Activated CD8-positive, alpha-beta T cell treated with anti-CD3 and anti-CD28 coated beads for 36 hours (primary cell): ENCODE results near the gene KRT86. TPM values are rescaled to one million over a fixed set of nuclear protein-coding genes. Genes with fewer than 3 reads are reported as not detected.

Experiments used
- ATAC-seq: fragments of 200-7000 bp; cut with Tn5 transposase; one replicate; pipeline ENCODE4 v1.10.0; 2021; ENCODE audit warnings: mild to moderate bottlenecking, moderate library complexity
- CTCF ChIA-PET: fragments of 350-600 bp; sonication (Branson Sonifier 250); formaldehyde crosslinking; loops from one replicate; lab custom pipeline; 2021; ENCODE audit warnings: antibody characterized with exemption; lab: Charles Lee
- POLR2A ChIA-PET: fragments of 350-600 bp; sonication (Branson Sonifier 250); formaldehyde crosslinking; loops from one replicate; lab custom pipeline; 2021; ENCODE audit warnings: antibody characterized with exemption; lab: Charles Lee
- DNase-seq: peaks from one replicate; pipeline ENCODE4 v3.0.0-alpha.2; 2020
- H3K27ac Mint-ChIP-seq: one replicate; pipeline ENCODE4 v1.8.0; 2021; ENCODE audit warnings: mild to moderate bottlenecking, mixed read lengths
- H3K27me3 Mint-ChIP-seq: one replicate; pipeline ENCODE4 v1.8.0; 2021; ENCODE audit warnings: mixed read lengths
- H3K36me3 Mint-ChIP-seq: one replicate; pipeline ENCODE4 v1.8.0; 2021; ENCODE audit warnings: low read depth, mixed read lengths
- H3K4me1 Mint-ChIP-seq: one replicate; pipeline ENCODE4 v1.8.0; 2021; ENCODE audit warnings: low read depth, mixed read lengths
- H3K4me3 Mint-ChIP-seq: one replicate; pipeline ENCODE4 v1.8.0; 2021; ENCODE audit warnings: mild to moderate bottlenecking, moderate library complexity, mixed read lengths
- H3K9me3 Mint-ChIP-seq: one replicate; pipeline ENCODE4 v1.8.0; 2021; ENCODE audit warnings: mixed read lengths
- CTCF ChIP-seq: fragments of 200-600 bp; IDR thresholded peaks from one replicate; pipeline ENCODE4 v1.8.0; 2022; ENCODE audit warnings: antibody characterized with exemption, mild to moderate bottlenecking
- intact Hi-C: fragments of 100-400 bp; cut with micrococcal nuclease; formaldehyde crosslinking; loops from one replicate; pipeline ENCODE4 v1.10.0; 2022
- total RNA-seq, 2 experiments: library from RNA; stranded (reverse); gene quantifications; one replicate each; pipeline ENCODE4 v1.2.3, GENCODE V29; 2021

Gene KRT86
- total RNA-seq, 2 experiments from 2014 or later, result not detected

GRCh38 chr12:52243259-52243855 is 31.1 kb upstream of the KRT86 start:
- peak overlapping the region; percentile 90 for H3K27ac Mint-ChIP-seq
- no peak for ATAC-seq

GRCh38 chr12:52243856-52244614 is 30.4 kb upstream of the KRT86 start:
- Mint-ChIP-seq H3K4me3 (peak overlapping the region; percentile 62), H3K27me3 (peaks cover 5% of the 10 kb centered on the region), H3K36me3 (no peaks in the 10 kb centered on the region), H3K27ac (peak overlapping the region; percentile 90), H3K4me1 (peaks cover 23% of the 10 kb centered on the region), H3K9me3 (no peaks in the 10 kb centered on the region)
- CTCF ChIA-PET, result interaction anchor here (0.8 to 2.2 kb wide), 7 partner anchors 20 to 88 kb away, joined by 3 to 9 read pairs (median 3); no protein-coding TSS in a partner anchor
- ATAC-seq (peak; percentile 98), DNase-seq (peak; percentile 91)
- no peak for TF ChIP-seq CTCF
- intact Hi-C loops, result no loop called here
- POLR2A ChIA-PET, result interaction anchor here (0.6 to 0.8 kb wide), 2 partner anchors 22 to 185 kb away, joined by 3 to 4 read pairs; no protein-coding TSS in a partner anchor

More at GRCh38 chr12:52243259-52243855, 31.1 kb upstream of the KRT86 start:
- ChIA-PET CTCF (interaction anchor here (0.8 to 1.8 kb wide), 5 partner anchors 19 to 87 kb away, joined by 3 to 8 read pairs (median 3); no protein-coding TSS in a partner anchor), POLR2A (interaction anchor here (0.6 to 0.8 kb wide), 2 partner anchors 8 to 22 kb away, joined by 3 to 4 read pairs; no protein-coding TSS in a partner anchor)
- H3K36me3 Mint-ChIP-seq, result no peaks in the 10 kb centered on the region
- H3K4me3 Mint-ChIP-seq, result no peak overlapping the region
- intact Hi-C loops, result no loop called here
- no peak for TF ChIP-seq CTCF
- H3K4me1 Mint-ChIP-seq, result peaks cover 23% of the 10 kb centered on the region
- DNase-seq, result no peak
- H3K9me3 Mint-ChIP-seq, result no peaks in the 10 kb centered on the region
- H3K27me3 Mint-ChIP-seq, result peaks cover 2% of the 10 kb centered on the region

GRCh38 chr12:52244615-52244994 is 29.8 kb upstream of the KRT86 start:
- Mint-ChIP-seq H3K27ac (peak overlapping the region; percentile 90), H3K27me3 (peaks cover 10% of the 10 kb centered on the region), H3K9me3 (no peaks in the 10 kb centered on the region), H3K4me1 (peaks cover 23% of the 10 kb centered on the region), H3K4me3 (peak overlapping the region; percentile 62), H3K36me3 (no peaks in the 10 kb centered on the region)
- DNase-seq, result no peak
- ChIA-PET CTCF (interaction anchor here (0.8 to 2.2 kb wide), 4 partner anchors 35 to 88 kb away, joined by 3 to 9 read pairs (median 6); no protein-coding TSS in a partner anchor), POLR2A (interaction anchor here (0.6 kb wide), 1 partner anchor 185 kb away, joined by 3 read pairs; no protein-coding TSS in a partner anchor)
- intact Hi-C loops, result no loop called here
- no peak for TF ChIP-seq CTCF
- no peak for ATAC-seq

- no peak for DNase-seq
- POLR2A ChIA-PET, result interaction anchor here (0.7 kb wide), 1 partner anchor 9 kb away, joined by 3 read pairs; no protein-coding TSS in a partner anchor
- H3K27me3 Mint-ChIP-seq, result peaks cover 15% of the 10 kb centered on the region
- H3K36me3 Mint-ChIP-seq, result no peaks in the 10 kb centered on the region
- H3K27ac Mint-ChIP-seq, result no peak overlapping the region
- no peak for TF ChIP-seq CTCF
- H3K9me3 Mint-ChIP-seq, result no peaks in the 10 kb centered on the region
- intact Hi-C loops, result no loop called here
- H3K4me1 Mint-ChIP-seq, result peaks cover 28% of the 10 kb centered on the region
- no peak overlapping the region for H3K4me3 Mint-ChIP-seq
- no peak for ATAC-seq
- CTCF ChIA-PET, result interaction anchor here (1.1 to 2.2 kb wide), 3 partner anchors 23 to 82 kb away, joined by 4 to 9 read pairs (median 8); no protein-coding TSS in a partner anchor
Measured at GRCh38 chr12:52245259-52245961, 29.0 kb upstream of the KRT86 start.
